H1 (cell line): ENCODE results near the gene DYDC1.

Experiments
- CTCF ChIP-seq, 3 experiments: IDR thresholded peaks; 1 replicate in 2 of 3; 2 replicates in 1 of 3; pipeline versions ENCODE4 v1.5.1 to v1.6.1; 2011; ENCODE audit warnings: low read length in 3 of 3, mild to moderate bottlenecking in 3 of 3, inconsistent platforms in 2 of 3, low read depth in 1 of 3, moderate library complexity in 1 of 3; ENCODE audit not compliant: insufficient read depth in 1 of 3; ENCODE audit errors: control extremely low read depth in 1 of 3
- EZH2 ChIP-seq: fragments of 200-600 bp; sonication (generic); IDR thresholded peaks from 2 replicates; pipeline ENCODE4 v1.7.1; 2012; ENCODE audit warnings: low read depth, mild to moderate bottlenecking, moderate library complexity, low read length, inconsistent platforms; ENCODE audit not compliant: severe bottlenecking
- POLR2AphosphoS5 ChIP-seq: IDR thresholded peaks from 2 replicates; pipeline ENCODE4 v1.6.1; 2011; ENCODE audit warnings: low read depth, low read length

GRCh38 chr10:80373502-80373901, 16.9 kb upstream of the DYDC1 start:
- no peak for TF ChIP-seq POLR2AphosphoS5
- TF ChIP-seq EZH2, result no peak
- no peak for TF ChIP-seq CTCF (IDR thresholded peaks at IDR 0.05; ENCODE audit: control extremely low read depth in 1 of 3, insufficient read depth in 1 of 3, low read depth in 1 of 3, low read length in 3 of 3)
